ENCODE measurements around the gene FDX1. TPM values are rescaled to one million over a fixed set of nuclear protein-coding genes. Genes with fewer than 3 reads are reported as not detected.
A peak's percentile ranks its signal among the peaks of the same experiment; 100 is the strongest.

Gene FDX1
- total RNA-seq, 2 experiments from 2014 or later, result 13.3 to 15.9 TPM

DNA sequence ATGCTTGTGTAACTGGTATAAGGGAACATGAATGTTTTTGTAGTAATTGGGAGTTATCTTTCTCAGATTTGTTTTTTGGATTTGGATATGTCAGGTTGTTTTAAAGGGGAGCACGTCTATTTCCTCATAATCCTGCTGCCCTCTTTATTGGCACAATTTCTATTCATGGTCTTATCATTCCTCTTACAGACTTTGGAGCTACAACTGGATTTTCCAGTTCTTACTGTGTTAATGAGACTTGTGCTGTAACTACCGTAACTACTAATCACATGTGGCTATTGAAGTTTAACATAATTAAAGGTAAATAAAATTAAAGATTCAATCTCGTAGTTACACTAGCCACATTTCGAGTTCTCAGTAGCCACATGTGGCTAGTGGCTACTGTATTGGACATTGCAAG, 1.9 kb downstream of the FDX1 start:
- Histone ChIP-seq H3K4me3 (ENCODE audit: low read depth, low read length, poor library complexity, severe bottlenecking) (peak overlapping the region; percentile 89), H3K4me2 (ENCODE audit: low read length) (peak overlapping the region; percentile 98), H2AFZ (ENCODE audit: low read length) (no peak overlapping the region; the same call in 1 of the 2 replicates), H3K4me1 (ENCODE audit: insufficient read depth, low read length, poor library complexity, severe bottlenecking) (peaks cover 41% of the 10 kb centered on the region), H3K27ac (ENCODE audit: low read depth, low read length, poor library complexity, severe bottlenecking) (no peak overlapping the region), H3K9me3 (ENCODE audit: low read length) (no peaks in the 10 kb centered on the region), H4K20me1 (ENCODE audit: insufficient read depth, low read length) (peaks cover 16% of the 10 kb centered on the region), H3K9me2 (ENCODE audit: insufficient read depth, low read length) (no peaks in the 10 kb centered on the region), H3K79me2 (ENCODE audit: insufficient read depth, low read depth, low read length) (peaks cover 59% of the 10 kb centered on the region), H3K36me3 (ENCODE audit: insufficient read depth, low read length) (peaks cover 8% of the 10 kb centered on the region)
- CTCF ChIA-PET (ENCODE audit: unreplicated experiment), result no interaction called here
- no TSS peak for BruUV-seq (replicated peaks)
- POLR2A ChIA-PET, result interaction anchor here (0.7 to 1.8 kb wide), 5 partner anchors 9 to 802 kb away, joined by 3 to 5 read pairs (median 3); no protein-coding TSS in a partner anchor
- no peak for DNase-seq (ENCODE audit: low spot score)
- intact Hi-C loops (cut with micrococcal nuclease; ENCODE audit: unreplicated experiment), result loop anchor here (2.0 to 5.0 kb wide), 6 partner anchors 55 to 996 kb away; partner anchors contain the start of gene RDX
- TF ChIP-seq EZH2phosphoT487 (IDR thresholded peaks at IDR 0.05; ENCODE audit: borderline replicate concordance, low read depth, low read length), result no peak
- TF ChIP-seq, protein P1, sequence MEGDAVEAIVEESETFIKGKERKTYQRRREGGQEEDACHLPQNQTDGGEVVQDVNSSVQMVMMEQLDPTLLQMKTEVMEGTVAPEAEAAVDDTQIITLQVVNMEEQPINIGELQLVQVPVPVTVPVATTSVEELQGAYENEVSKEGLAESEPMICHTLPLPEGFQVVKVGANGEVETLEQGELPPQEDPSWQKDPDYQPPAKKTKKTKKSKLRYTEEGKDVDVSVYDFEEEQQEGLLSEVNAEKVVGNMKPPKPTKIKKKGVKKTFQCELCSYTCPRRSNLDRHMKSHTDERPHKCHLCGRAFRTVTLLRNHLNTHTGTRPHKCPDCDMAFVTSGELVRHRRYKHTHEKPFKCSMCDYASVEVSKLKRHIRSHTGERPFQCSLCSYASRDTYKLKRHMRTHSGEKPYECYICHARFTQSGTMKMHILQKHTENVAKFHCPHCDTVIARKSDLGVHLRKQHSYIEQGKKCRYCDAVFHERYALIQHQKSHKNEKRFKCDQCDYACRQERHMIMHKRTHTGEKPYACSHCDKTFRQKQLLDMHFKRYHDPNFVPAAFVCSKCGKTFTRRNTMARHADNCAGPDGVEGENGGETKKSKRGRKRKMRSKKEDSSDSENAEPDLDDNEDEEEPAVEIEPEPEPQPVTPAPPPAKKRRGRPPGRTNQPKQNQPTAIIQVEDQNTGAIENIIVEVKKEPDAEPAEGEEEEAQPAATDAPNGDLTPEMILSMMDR (conservative IDR thresholded peaks at IDR 0.05; ENCODE audit: low read length), result no peak

DNA sequence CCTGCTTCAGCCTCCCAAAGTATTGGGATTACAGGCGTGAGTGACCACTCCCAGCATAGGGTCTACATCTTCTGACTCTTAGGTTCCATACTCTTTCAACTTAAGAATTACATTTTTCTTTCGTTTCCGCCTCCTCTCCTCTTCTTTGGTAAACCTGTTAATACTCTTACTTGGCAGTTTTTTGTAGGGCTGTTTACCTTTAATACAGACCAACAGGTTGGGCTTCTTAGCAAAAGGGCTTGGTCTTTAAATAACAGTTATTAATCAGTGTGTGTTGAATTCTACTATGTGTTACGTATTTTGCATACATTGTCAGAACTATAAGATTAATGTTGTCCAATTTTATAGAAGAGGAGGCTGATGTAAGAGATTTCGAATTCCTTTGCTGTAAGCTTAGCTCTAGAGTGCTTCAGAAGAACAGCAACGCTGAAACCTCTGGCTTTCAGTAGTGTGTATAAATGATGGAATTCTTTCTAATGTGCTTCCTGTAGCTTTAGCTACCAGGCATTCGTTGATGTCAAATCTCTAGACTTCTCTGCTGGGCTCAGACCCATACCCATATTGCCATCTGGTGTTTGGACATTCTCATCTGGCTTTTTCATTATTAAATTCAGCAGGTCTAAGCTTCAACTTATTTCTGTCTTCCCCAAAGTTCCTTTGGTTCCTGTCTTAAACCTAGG, 3.1 kb downstream of the FDX1 start:
- CTCF ChIA-PET (ENCODE audit: unreplicated experiment), result no interaction called here
- Histone ChIP-seq H3K4me3 (ENCODE audit: low read depth, low read length, poor library complexity, severe bottlenecking) (no peak overlapping the region), H4K20me1 (ENCODE audit: insufficient read depth, low read length) (peaks cover 16% of the 10 kb centered on the region), H3K27ac (ENCODE audit: low read depth, low read length, poor library complexity, severe bottlenecking) (no peak overlapping the region), H3K4me2 (ENCODE audit: low read length) (peak overlapping the region; percentile 98), H3K4me1 (ENCODE audit: insufficient read depth, low read length, poor library complexity, severe bottlenecking) (peaks cover 41% of the 10 kb centered on the region), H3K79me2 (ENCODE audit: insufficient read depth, low read depth, low read length) (peaks cover 67% of the 10 kb centered on the region), H3K9me3 (ENCODE audit: low read length) (no peaks in the 10 kb centered on the region), H3K9me2 (ENCODE audit: insufficient read depth, low read length) (no peaks in the 10 kb centered on the region), H3K36me3 (ENCODE audit: insufficient read depth, low read length) (peaks cover 20% of the 10 kb centered on the region), H2AFZ (ENCODE audit: low read length) (no peak overlapping the region)
- BruUV-seq (replicated peaks), result no TSS peak
- intact Hi-C loops (cut with micrococcal nuclease; ENCODE audit: unreplicated experiment), result loop anchor here (5.0 kb wide), 3 partner anchors 106 to 994 kb away; partner anchors contain the start of gene RDX
- POLR2A ChIA-PET, result interaction anchor here (0.7 to 1.8 kb wide), 4 partner anchors 9 to 694 kb away, joined by 3 to 4 read pairs (median 3); no protein-coding TSS in a partner anchor
- no peak for DNase-seq (ENCODE audit: low spot score)
- no peak for TF ChIP-seq EZH2phosphoT487 (IDR thresholded peaks at IDR 0.05; ENCODE audit: borderline replicate concordance, low read depth, low read length)
- TF ChIP-seq, protein P1 (conservative IDR thresholded peaks at IDR 0.05; ENCODE audit: low read length), result no peak

Measured in OCI-LY7 (cell line).